ENCODE data around the gene FAT2.

FAT2 gene

GRCh38 chr5:151553130-151553670 lies 37.9 kb downstream of the FAT2 start:
- DNase-seq (ENCODE audit: low read depth), result no peak

DNA sequence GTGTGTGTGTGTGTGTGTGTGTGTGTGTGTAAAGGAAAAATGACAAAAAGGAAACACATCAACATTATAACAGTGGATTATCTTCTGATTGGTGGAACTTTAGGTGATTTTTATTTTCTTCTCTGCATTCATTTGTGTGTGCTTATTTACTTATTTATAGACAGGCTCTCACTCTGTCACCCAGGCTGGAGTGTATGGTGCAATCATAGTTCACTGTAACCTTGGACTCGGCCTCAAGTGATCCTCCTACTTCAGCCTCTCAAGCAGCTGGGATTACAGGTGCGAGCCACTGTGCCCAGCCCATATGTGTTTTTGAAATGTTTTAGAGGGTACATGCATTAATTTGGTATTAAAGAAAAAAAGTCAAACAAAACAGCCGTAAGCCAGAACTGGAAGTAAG lies 39.1 kb downstream of the FAT2 start:
- no peak for DNase-seq (ENCODE audit: low read depth)

GRCh38 chr5:151550146-151550545 lies 41.0 kb downstream of the FAT2 start:
- DNase-seq (ENCODE audit: low read depth), result no peak

GRCh38 chr5:151549713-151550112 lies 41.4 kb downstream of the FAT2 start:
- DNase-seq (ENCODE audit: low read depth), result no peak

- DNase-seq (ENCODE audit: low read depth), result no peak
Observed at GRCh38 chr5:151547364-151547763, 43.8 kb downstream of the FAT2 start.

DNA sequence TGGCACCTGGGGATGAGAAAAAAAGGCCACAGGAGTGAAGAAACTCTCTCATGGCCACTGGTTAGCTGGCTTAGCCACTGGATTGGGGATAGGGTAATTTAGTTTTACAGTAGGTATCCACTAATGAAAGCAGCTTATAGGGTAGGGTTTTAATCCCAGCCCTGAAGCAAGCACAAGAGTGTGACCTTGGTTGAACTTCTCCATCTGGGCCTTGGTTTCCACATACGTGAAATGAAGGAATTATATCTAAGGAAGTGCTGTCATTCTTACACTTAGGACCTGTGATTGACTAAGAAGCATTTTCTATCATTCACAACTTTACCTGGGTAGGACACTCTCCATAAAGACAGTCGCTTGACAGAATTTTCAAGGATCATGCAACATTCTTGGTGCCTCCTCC lies 49.6 kb downstream of the FAT2 start:
- no peak for DNase-seq (ENCODE audit: low read depth)

Data from HS-5 (cell line).